Stimulated activated CD4-positive, alpha-beta T cell treated with anti-CD3 and anti-CD28 coated beads, Interleukin-1b, Interleukin-23, amount 100 ng/mL, for 4 hours (primary cell): ENCODE results near the gene PLK5.

Experiments used
- DNase-seq, 2 donors: peaks; one replicate each; pipeline ENCODE4 v3.0.0-alpha.2; 2020; ENCODE audit warnings: low read depth in 2 of 2

The PLK5 gene

DNA sequence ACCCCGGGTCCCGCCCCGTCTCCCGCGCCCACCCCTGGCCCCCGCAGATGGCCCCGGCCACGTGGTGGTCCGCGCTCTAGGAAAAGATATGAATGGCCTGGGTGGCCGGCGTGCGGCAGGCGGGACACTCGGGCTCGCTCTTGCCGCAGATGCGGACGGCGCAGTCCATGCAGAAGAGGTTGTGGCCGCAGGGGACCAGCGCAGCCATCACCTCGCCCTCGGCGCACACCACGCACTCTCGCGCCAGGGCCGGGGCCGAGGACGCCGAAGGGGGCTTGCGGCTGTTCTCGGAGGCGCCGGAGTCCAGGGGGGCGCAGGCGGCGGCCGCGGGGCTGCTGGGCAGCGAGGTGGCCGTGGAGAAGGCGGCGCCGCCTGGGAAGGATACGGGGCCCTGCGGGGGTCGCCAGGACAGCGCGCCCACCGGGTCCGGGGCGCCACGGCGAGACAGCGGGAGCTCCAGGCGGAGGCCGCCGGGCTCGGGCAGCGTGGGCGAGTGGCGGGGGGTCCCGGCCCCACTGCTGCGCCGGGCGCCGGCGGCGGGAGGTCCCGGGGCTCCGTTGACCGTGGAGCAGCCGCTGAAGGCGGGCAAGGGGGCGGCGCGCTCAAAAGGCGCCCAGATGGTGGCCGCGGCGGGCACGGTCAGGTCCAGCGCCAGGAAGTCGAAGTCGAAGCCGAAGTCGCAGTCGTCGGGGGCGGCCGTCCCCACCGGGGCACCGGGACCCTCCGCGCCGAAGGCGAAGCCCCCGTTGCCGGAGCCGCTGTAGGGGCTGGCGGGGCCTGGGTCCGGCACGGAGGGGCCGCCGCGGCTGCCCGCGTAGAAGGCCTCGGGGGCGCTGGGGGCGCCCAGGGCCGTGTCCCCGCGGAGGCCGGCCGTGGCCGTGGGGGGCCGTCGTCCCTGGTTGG is 31.9 kb downstream of the PLK5 start:
- no peak for DNase-seq

DNA sequence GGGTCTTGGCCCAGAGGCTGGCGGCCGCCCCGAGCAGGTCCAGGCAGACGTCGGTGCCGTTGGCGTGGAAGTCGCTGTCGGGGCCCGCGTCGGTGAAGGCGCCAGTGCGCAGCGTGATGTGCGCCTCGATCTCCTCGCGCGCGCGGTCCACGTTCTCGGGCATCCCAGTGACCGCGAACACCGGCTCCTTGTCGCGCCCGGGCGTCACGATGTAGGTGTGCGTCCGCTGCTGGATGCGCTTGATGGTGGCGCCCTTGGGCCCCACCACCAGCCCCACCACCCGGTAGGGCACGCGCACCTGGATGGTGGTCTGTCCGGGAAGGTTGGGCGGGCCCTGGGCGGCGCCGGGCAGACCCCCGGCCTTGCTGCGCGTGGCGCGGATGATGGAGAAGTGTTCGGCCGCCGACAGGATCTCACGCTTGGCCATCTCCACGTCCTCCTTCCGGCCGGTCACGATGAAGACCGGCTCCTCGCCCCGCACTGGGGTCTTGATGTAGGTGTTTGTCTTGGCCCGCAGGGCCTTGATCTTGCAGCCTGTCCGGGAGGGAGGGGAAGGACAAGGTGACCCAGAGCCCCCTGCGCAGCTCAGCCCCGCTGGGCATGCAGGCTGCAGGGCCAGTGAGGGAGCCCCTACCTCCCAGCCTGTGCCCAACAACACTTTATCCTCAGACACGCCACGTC is 32.7 kb downstream of the PLK5 start:
- DNase-seq = no peak

DNA sequence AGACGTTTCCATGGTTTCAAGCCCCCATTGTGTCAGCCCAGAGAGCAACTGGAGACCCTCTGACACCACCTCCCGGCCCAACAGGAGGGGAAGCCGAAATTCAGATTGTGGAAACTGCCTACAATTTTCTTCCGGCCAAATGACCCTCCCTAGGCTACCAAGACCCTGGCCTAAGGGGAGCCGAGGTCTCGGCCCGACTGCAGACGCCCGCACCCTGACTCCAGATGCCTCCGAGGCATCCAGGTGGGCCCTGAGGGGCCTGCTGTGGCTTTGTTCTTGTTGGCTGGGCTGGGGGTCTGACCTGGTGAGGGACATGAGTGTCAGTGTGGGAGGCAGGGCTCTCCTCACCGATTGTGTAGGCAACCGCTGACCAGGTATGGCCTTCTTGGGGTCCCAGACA is 34.7 kb downstream of the PLK5 start:
- no peak for DNase-seq

DNA sequence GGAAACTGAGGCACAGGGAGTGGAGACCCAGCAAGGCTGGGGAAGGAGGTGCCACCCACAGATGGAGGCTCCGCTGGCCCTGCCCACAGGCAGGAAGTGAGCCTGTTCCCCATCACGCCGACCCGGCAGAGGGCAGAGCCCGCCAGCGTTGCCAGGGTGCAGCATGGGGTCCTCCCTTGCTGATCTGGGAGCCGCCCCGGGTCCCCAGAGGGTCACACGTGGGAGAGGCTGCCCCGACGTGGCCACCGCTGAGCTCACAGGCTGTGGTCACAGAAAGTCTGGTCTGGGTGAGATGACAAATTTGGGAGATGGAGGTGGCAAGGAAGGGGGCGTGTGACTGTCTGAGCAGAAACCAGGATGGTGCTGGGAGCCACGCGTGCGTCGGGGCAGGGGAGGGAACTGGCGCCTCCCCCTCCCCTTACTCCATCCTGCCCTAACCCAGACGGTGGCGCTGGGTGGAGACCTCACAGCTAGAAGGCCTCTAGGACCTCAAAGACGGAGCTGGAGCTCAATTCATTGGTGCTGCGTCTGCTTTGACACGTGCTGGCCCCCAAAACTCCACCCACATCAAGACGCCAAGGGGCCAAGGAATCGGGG is 36.5 kb downstream of the PLK5 start:
- DNase-seq = no peak

DNA sequence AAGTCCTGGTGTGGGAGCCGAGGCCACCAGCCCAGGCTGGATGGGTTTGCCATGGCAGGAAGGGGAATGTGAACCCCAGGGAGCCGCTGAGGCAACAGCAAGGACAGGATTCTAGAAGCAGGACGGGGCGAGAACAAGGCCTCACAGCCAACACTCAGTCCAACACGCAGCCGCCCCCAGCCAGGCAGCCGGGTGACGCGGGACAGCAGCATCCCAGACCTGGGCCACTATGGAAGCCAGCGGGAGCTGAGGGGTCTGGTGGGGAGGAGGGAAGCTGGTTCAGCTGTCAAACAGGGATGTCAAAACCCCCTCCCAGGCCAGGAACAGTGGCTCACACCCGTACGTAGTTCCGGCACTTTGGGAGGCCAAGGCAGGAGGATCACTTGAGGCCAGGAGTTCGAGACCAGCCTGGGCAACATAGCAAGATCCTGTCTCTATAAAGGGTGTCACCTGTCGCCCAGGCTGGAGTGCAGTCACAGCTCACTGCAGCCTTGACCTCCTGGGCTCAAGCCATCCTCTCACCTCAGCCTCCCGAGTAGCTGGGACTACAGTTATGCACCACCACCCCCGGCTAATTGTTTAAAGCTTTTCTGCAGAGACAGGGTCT is 37.5 kb downstream of the PLK5 start:
- no peak for DNase-seq

DNA sequence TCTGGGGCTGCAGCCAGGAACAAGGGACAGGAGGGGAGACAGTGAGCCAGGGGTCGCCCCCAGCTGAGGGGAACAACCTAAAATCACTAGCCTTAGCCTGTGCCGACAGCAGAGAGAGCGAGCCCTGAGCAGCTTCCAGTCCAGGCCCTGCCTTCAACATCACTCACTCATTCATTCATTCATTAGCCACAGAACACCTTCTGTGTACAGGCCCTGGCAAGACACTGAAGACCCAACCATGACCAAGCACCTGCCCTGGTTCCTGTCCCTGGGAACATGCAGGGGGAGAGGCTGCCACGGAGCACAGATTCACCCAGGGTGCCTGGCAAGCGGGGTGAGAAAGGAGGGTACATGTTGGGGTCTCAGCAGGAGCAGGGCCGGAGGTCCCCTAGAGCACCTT is 39.4 kb downstream of the PLK5 start:
- no peak for DNase-seq

DNA sequence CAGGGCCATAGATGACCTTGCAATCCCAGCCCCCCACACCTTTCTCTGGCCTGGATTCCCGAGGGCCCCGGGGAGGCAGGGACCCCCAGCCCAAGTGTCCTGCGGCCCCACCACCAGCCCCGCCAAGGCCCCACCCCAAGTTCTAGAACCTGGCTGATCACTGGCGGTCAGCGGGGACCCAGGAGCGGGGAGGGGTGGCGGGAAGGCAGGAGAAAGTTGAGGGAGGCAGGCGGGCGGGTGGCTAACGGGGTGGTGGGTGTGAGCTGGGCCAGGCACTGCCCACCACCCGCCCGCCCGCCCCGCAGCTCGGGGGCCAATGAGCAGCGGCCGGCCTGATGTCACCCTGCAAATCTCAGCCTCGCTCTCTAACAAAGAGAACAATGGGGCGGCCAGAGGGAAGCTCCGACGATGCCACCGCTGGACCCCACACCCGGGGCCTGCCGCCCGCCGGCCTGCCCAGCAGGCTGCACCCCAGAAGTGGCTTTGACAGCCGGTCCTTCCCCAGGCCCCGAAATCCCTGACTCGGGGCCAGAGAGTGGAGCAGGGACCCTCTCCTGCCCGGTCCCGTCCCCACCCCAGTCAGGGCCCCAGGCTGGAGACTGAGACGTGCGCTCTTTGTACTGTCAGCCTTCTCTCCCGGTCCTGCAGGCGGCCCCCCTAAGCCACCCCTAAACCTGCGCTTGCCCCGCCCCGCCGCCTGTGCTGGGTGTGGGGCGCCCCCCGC is 42.7 kb downstream of the PLK5 start:
- DNase-seq = no peak

DNA sequence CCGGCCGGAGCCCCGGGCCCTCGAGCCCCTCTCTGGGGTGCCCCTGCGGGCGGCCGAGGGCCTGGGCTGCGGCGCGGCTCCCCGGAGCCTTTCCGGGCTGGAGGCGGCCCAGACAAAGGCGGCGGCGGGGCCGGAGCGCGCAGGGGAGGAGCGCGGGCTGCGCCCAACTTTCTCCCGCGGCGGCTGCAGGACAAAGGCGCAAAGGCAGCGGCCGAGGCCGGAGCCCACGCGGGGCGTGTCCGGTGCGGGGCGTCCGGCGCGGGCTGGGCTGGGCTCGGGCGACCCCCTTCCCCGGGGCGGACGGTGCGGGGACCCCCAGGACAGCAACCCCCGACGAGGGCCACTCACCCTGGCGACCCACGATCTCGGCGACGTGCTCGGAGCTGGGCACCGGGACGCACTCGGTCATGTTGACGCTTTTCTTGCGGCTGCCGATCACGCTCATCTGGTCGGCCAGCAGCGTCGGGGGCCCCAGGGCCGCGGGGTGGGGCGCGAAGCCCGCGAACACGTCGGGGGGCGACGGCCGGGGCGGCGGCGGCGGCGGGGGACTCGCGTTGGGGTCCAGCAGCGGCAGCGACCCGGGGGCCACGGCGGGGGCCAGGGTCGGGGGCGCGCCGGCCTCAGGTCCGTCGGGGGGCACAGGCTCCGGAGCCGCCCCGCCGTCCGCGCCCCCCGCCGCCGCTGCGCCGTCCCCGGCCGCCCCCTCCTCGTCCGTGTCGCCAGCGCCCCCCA is 43.4 kb downstream of the PLK5 start:
- DNase-seq = no peak

DNA sequence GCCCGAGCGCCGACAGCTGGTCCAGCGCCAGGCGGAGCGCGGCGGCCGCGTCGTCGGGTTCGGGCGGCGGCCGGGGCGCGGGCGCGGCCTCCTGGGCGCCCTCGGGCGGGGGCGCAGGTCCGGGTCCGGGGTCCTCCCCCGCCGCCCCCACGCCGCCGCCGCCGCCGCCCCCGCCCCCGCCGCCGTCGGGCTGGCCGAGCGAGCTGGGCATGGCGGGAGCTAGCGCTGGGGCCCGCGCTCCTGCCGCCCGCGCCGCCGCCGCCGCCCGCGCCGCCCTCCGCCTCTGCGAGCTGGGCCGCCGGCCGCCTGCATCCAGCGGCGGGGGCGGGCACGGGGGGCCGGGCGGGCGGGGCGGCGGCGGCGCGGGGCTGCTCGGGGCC is 44.0 kb downstream of the PLK5 start:
- no peak for DNase-seq

DNA sequence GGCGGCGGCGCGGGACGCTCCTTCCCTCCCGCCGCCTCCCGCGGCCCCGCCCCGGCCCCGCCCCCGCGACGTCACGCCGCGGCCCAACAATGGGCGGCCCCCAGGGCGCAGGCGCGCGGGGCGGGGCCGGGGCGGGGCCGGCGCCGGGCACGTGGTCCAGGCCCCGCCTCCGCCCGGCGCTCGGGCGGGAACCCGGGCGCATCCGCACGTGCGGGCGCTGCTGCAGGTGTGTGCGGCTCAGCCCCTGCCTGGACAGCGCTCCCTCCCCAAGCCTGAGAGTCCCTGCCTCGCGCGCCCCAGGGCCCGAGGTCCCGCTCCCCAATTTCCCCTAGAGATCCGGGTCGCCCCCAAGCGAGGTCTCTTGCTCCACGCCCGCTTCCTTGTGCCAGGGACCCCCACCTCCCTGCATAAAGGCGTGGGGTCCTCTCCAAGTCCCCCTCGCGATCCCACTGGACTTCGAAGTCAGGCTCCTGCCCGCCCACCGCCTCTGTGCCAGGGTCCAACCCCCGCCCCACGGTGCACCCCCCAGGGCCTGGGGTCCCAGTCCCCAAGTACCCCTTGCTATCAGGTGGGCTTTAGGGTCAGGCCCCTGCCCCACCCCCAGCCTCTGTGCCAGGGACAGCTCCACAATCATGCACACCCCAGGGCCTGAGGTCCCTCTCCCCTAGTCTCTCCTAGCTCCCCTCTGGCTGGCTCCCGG is 44.6 kb downstream of the PLK5 start, which contains the start of gene MEX3D:
TSS of gene MEX3D (minus strand) at position 6 of the 700 bp plus-strand sequence. CDS start 267 bp downstream, outside the sequence.
- DNase-seq = peak; percentile 76 to 86

DNA sequence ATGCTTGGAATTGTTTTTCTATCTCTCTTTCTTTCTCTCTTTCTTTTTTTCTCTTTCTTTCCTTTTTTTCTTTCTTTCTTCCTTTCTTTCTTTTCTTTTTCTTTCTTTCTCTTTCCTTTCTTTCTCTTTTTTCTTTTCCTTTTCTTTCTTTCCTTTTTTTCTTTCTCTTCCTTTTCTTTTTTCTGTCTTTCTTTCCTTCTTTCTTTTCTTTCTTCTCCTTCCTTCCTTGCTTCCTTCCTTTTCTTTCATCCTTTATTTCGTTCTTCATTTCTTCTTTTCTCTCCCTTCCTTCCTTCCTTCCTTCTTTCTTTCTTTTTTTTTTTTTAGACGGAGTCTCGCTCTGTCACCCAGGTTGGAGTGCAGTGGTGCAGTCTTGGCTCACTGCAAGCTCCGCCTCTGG is 46.1 kb downstream of the PLK5 start:
- DNase-seq = no peak

DNA sequence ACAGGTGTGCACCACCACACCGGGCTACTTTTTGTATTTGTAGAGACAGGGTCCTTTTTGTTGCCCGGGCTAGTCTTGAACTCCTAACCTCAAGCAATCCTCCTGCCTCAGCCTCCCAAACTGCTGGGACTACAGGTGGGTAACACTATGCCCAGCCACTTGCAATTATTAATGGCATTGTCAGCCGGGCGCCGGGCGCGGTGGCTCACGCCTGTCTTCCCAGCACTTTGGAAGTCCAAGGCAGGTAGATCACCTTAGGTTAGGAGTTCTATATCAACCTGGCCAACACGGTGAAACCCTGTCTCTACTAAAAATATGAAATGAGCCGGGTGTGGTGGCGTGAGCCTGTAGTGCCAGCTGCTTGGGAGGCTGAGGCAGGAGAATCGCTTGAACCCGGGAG is 47.0 kb downstream of the PLK5 start:
- no peak for DNase-seq

DNA sequence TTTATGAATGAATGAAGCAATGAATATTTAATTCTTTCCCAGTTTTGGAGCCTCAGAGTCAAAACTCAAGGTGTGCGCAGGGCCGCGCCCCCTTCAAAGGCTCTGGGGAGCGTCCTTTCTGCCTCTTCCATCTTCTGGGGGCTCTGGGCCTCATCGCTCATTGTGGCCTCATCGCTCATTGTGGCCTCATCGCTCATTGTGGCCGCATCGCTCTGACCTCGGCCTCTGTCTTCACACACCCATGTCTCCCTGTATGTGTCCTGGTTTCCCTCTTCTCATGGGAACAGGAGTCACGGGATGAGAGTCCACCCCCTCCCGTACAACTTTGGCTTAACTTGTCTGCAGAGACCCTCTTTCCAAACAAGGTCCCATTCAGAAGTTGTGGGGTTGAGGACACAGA is 47.5 kb downstream of the PLK5 start:
- no peak for DNase-seq

DNA sequence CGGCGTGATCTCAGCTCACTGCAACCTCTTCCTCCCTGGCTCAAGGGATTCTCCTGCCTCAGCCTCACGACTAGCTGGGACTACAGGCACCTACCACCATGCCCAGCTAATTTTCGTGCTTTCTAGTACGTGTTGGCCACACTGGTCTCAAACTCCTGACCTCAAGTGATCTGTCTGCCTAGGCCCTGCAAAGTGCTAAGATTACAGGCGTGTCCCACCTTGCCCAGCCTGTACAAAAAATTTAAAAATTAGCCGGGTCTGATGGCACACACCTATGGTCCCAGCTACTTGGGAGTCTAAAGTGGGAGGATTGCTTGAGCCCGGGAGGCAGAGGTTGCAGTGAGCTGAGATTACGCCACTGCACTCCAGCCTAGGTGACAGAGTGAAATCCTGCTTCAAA is 48.9 kb downstream of the PLK5 start:
- no peak for DNase-seq

DNA sequence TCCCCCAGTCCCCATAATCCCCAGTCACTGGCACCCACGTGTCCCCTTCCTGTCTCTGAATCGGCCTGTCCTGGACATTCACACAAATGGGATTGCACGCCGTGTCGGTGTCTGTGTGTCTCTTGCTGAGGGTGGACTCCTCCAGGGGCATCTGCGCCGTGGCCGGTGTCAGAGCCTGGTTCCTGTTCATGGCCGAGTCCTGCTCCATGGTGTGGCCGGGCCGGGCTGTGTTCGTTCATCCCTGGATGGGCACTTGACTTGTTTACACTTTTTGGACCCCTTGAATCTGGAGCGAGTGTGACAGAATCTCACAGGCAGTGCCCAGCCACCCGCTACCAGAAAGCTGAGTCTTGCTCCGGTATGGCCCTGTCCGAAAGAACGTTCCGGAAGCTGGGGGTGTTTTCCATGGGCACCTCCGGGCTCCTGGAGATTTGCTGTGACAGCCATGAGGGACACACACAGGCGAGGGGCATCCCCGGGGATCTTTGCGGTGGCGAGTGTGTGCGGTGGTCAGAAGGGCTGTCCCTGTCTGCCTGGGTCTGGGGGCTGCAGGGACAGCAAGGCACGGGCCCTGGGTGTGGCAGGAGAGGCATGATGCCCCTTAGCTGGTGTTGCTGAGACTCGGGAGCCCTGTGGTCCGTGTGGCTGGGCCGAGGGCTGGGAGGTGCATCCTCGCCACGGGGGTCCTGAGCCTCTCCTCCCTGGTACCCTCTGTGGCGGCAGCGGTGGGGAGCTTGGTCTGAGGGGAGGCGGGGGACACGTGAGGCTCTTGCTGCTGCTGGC is 50.7 kb downstream of the PLK5 start:
- DNase-seq = no peak

DNA sequence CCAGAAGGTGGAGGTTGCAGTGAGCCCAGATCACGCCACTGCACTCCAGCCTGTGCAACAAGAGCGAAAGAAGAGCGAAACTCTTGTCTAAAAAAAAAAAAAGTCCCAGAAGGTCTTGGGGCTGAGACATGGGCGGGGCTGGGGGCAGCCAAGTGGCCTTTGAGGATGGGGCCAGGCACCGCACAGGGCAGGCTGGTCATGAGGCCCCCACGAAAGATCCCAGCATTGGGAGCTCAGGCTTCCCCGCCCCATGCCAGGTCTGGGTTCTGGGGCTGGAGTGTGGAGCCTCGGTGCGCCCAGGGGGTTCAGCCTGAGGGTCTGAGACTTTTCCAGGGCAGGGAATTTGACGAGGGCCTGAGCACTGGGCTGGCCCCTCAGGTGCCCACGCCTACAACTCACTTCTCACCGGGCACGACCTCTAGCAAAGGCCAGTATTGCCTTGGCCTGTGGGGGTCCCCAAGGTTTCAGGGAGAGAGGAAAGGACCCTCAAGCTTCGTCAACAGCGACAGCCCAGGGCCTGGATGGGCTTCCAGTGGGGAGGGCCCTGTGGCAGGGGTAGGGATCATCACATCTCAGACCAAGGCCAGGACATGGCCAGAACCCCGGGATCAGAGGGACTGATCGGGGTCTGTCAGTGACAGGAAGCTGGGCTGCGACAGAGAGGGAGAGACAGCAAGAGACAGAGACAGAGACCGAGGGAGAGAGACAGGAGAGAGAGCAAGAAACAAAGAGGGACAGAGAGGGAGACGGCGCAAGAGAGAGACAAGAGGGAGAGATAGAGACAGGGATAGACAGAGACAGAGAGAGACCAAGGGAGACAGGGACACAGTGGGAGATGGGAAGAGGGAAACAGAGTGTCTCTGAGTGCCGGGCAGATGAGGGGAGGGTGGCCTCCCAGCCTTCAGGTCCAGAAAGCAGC is 51.7 kb downstream of the PLK5 start:
- no peak for DNase-seq

DNA sequence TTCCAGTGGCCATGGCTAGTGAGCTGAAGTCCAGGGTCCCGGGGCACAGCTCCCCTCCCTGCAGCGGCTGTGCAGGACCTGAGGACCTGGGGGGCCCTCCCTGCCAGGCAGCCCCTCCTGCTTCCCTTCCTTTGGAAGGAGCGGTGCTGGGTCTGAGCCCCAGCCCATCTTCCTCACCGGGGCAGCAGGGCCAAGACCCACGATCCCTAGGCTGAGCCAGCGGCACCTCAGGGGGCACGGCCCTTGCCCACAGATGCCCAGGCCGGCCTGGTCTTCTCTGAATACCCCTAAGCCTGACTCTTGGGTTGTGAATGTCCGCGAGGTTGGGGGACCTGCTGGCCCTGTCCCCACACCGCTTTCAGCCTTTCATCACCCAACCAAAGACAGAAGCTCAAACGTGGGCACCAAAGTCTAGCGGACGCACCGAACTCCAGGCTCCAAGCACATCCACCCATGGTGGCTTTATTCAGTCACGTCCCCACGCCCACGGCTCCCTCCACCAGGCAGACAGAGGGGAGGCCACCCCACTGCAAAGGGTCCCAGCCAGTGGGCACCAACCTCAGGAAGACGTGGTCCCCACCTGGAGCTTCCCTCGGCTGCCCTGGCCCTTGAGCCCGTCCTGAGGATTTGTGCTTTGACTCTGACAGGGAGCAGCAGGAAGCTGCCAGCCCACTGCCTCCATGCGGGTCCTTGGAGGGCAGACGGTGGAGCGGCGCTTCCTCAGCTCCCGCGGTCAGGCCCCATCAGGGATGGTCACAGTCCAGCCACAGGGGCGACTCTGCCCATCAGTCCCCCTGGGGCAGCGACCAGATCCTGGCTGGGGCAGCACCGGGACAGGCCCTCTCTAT is 52.6 kb downstream of the PLK5 start:
- DNase-seq = no peak
